ENCODE results near the gene GAB3.
A peak's percentile ranks its signal among the peaks of the same experiment; 100 is the strongest.

GAB3 gene, protein sequence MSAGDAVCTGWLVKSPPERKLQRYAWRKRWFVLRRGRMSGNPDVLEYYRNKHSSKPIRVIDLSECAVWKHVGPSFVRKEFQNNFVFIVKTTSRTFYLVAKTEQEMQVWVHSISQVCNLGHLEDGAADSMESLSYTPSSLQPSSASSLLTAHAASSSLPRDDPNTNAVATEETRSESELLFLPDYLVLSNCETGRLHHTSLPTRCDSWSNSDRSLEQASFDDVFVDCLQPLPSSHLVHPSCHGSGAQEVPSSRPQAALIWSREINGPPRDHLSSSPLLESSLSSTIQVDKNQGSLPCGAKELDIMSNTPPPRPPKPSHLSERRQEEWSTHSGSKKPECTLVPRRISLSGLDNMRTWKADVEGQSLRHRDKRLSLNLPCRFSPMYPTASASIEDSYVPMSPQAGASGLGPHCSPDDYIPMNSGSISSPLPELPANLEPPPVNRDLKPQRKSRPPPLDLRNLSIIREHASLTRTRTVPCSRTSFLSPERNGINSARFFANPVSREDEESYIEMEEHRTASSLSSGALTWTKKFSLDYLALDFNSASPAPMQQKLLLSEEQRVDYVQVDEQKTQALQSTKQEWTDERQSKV

DNA sequence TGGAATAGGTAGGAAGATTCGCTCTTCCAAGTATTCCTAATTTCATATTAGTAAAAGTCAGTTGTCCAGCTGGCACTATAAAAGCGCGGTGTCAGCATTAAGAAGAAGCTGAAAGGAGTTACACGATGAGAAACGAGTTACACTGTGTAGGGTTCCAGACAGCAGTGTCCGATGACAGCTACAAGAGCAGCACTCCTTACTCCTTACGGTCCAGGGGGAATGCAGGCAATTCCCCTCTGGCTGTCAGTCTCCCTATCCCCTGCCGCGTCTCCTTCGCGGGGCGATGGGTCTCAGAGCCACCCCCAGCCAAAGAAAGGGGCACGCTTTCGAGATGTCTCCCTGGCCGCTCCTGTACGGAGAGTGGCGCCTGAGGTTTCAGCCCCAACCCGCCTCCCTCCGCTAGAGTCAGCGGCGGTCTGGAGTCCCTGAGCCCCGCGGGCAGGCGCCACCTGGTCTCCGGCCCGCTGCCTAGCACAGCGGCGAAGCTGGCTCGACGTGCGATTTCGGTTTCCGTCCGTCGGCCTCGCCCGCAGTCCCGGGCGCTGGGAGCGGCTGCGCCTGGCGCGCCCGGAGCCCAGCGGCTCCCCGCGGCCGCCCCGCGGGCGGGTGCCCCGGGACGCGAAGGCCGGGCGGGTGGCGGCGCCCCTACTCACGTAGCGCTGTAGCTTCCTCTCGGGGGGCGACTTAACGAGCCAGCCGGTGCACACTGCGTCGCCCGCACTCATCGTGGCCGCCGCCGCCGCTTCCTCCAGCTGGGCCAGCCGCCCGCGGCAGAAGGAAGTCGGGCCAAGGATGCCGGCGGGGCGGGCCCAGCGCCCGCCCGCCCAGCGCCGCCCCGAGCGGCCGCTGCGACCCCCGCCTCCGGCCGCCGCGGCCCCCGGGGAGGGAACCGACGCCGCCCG lies at the start of gene GAB3:
Gene GAB3 (minus strand): TSS at position 777 of the 902 bp plus-strand sequence. CDS start 52 bp downstream, at position 725.
- H3K27ac ChIP-seq (ENCODE audit: low read length) = peak within 1 kb of the TSS; percentile 88
- no peaks in the 10 kb centered on the region for H3K27me3 ChIP-seq (ENCODE audit: insufficient read depth, low read length, poor library complexity)
- H3K9me3 ChIP-seq (ENCODE audit: insufficient read depth, low read length, severe bottlenecking) = peaks cover 3% of the 10 kb centered on the region
- H3K4me2 ChIP-seq (ENCODE audit: insufficient read depth, low read length) = peak within 1 kb of the TSS; percentile 91
- peak within 1 kb of the TSS; percentile 94 for H2AFZ ChIP-seq (ENCODE audit: low read depth, low read length)
- peaks cover 52% of the 10 kb centered on the region for H3K79me2 ChIP-seq (ENCODE audit: insufficient read depth, low read length)
- peak; percentile 54 for ATAC-seq (ENCODE audit: insufficient read depth, low read depth)
- H3K9ac ChIP-seq (ENCODE audit: low read depth, low read length) = peak within 1 kb of the TSS; percentile 82
- H3K4me3 ChIP-seq (ENCODE audit: low read depth in 1 of 2, low read length in 2 of 2) = peak within 1 kb of the TSS; percentile 32 to 88
- H4K20me1 ChIP-seq (ENCODE audit: insufficient read depth, low read length) = no peaks in the 10 kb centered on the region; the same call in 1 of the 2 replicates
- peak; percentile 65 for DNase-seq
- peaks cover 44% of the 10 kb centered on the region for H3K4me1 ChIP-seq (ENCODE audit: insufficient read depth, low read length)
- no peaks in the 10 kb centered on the region for H3K36me3 ChIP-seq (ENCODE audit: insufficient read depth, low read length)
- no peak for TF ChIP-seq EZH2 (IDR thresholded peaks at IDR 0.05; ENCODE audit: borderline replicate concordance, low read depth, low read length, severe bottlenecking)
- TF ChIP-seq, protein P1, sequence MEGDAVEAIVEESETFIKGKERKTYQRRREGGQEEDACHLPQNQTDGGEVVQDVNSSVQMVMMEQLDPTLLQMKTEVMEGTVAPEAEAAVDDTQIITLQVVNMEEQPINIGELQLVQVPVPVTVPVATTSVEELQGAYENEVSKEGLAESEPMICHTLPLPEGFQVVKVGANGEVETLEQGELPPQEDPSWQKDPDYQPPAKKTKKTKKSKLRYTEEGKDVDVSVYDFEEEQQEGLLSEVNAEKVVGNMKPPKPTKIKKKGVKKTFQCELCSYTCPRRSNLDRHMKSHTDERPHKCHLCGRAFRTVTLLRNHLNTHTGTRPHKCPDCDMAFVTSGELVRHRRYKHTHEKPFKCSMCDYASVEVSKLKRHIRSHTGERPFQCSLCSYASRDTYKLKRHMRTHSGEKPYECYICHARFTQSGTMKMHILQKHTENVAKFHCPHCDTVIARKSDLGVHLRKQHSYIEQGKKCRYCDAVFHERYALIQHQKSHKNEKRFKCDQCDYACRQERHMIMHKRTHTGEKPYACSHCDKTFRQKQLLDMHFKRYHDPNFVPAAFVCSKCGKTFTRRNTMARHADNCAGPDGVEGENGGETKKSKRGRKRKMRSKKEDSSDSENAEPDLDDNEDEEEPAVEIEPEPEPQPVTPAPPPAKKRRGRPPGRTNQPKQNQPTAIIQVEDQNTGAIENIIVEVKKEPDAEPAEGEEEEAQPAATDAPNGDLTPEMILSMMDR (IDR thresholded peaks at IDR 0.05; ENCODE audit: borderline replicate concordance, extremely low read depth, low read length, poor library complexity, severe bottlenecking) = no peak

DNA sequence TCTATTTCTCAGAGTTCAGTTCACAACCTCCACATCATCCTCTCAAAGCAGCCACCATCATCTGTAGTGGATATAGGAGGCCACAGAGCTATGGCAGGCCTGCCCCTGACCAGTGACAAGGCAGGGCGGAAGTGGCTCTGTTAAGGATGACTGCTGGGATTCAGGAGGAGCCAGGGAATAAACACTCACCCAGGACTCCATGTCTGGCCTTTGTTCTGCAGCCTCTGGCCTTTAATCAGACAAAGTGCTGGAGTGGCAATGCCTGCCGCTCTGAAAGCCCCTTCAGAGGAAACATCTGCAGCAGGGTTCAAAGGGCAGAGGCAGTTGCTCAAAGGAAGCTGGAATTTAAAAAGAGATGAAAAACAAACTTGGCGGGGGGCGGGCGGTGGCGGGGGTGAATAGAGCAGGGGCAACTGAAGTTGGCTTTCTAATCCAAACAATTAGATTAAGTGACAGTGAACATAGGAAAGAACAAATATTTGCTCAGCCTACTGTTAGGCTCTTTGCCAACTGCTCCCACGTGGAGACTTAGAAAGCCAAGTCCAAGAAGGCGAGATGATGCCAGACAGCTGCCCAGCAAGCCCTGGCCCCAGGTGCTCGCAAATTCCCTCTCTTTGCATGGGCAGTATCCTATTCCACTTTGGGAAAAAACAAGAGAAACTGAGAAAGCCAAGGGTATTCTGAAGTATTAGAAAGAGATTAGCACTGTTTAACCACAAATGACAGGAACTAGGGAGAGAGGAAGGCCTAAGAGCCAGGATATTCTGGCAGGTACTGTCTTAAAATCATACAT lies 48.9 kb upstream of the GAB3 start:
- H2AFZ ChIP-seq (ENCODE audit: low read depth, low read length) = peak overlapping the region; percentile 56
- H3K27ac ChIP-seq (ENCODE audit: low read length) = peak overlapping the region; percentile 74
- ATAC-seq (ENCODE audit: insufficient read depth, low read depth) = peak; percentile 75
- H3K36me3 ChIP-seq (ENCODE audit: insufficient read depth, low read length) = no peaks in the 10 kb centered on the region
- H3K79me2 ChIP-seq (ENCODE audit: insufficient read depth, low read length) = peaks cover 59% of the 10 kb centered on the region
- H3K4me1 ChIP-seq (ENCODE audit: insufficient read depth, low read length) = peaks cover 56% of the 10 kb centered on the region
- TF ChIP-seq EZH2 (IDR thresholded peaks at IDR 0.05; ENCODE audit: borderline replicate concordance, low read depth, low read length, severe bottlenecking) = no peak
- TF ChIP-seq, protein P1 (IDR thresholded peaks at IDR 0.05; ENCODE audit: borderline replicate concordance, extremely low read depth, low read length, poor library complexity, severe bottlenecking) = no peak
- no peaks in the 10 kb centered on the region for H3K9me3 ChIP-seq (ENCODE audit: insufficient read depth, low read length, severe bottlenecking)
- H3K4me3 ChIP-seq (ENCODE audit: low read depth in 1 of 2, low read length in 2 of 2) = peak overlapping the region in 1 of 2 experiments; percentile 51; a peak in 2 of 4 replicates
- H3K27me3 ChIP-seq (ENCODE audit: insufficient read depth, low read length, poor library complexity) = no peaks in the 10 kb centered on the region
- peak overlapping the region; percentile 51 for H3K9ac ChIP-seq (ENCODE audit: low read depth, low read length)
- H3K4me2 ChIP-seq (ENCODE audit: insufficient read depth, low read length) = peak overlapping the region; percentile 66
- DNase-seq = peak; percentile 75
- H4K20me1 ChIP-seq (ENCODE audit: insufficient read depth, low read length) = no peaks in the 10 kb centered on the region

DNA sequence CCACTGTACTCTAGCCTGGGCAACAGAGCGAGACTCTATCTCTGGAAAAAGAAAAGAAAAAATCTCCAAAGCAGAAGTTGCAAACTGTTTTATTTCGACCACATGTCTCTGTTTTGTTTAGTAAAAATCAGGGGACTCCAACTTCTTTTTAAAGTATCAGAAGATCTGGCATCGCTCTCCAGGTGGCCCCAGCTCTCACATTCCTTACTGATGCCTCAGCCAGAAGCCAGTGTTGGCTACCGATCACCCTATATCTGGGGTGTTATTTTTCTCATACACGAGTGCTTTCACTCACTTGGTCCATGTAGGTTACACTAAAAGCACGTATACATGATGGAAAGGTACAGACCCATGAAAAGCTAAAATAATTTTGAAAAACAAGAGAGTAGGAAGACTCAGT lies 46.1 kb upstream of the GAB3 start:
- Histone ChIP-seq H3K79me2 (ENCODE audit: insufficient read depth, low read length) (peaks cover 55% of the 10 kb centered on the region), H3K4me2 (ENCODE audit: insufficient read depth, low read length) (no peak overlapping the region)
- TF ChIP-seq, protein P1 (IDR thresholded peaks at IDR 0.05; ENCODE audit: borderline replicate concordance, extremely low read depth, low read length, poor library complexity, severe bottlenecking) = no peak
- TF ChIP-seq EZH2 (IDR thresholded peaks at IDR 0.05; ENCODE audit: borderline replicate concordance, low read depth, low read length, severe bottlenecking) = no peak

More for the DNA sequence above, 46.1 kb upstream of the GAB3 start:
- Histone ChIP-seq H3K9ac (ENCODE audit: low read depth, low read length) (no peak overlapping the region), H4K20me1 (ENCODE audit: insufficient read depth, low read length) (peaks cover 3% of the 10 kb centered on the region; the same call in 1 of the 2 replicates), H3K4me1 (ENCODE audit: insufficient read depth, low read length) (peaks cover 33% of the 10 kb centered on the region), H3K27me3 (ENCODE audit: insufficient read depth, low read length, poor library complexity) (no peaks in the 10 kb centered on the region), H3K9me3 (ENCODE audit: insufficient read depth, low read length, severe bottlenecking) (no peaks in the 10 kb centered on the region), H2AFZ (ENCODE audit: low read depth, low read length) (no peak overlapping the region), H3K4me3 (ENCODE audit: low read depth in 1 of 2, low read length in 2 of 2) (no peak overlapping the region), H3K36me3 (ENCODE audit: insufficient read depth, low read length) (peaks cover 2% of the 10 kb centered on the region; the same call in 1 of the 2 replicates), H3K27ac (ENCODE audit: low read length) (no peak overlapping the region)
- DNase-seq (no peak), ATAC-seq (ENCODE audit: insufficient read depth, low read depth) (no peak)
